GM10248 (cell line): ENCODE results near the gene DCANP1.

Experiments used
- CTCF ChIA-PET: fragments of 300-600 bp; sonication (Branson Sonifier 250); formaldehyde crosslinking; extraction: SDS; loops from one replicate; lab custom pipeline; 2021; ENCODE audit warnings: antibody characterized with exemption; lab: Yijun Ruan, JAX
- POLR2A ChIA-PET: fragments of 350-650 bp; sonication (Branson Sonifier 250); formaldehyde crosslinking; extraction: SDS; loops from one replicate; lab custom pipeline; 2020; ENCODE audit warnings: antibody characterized with exemption; lab: Yijun Ruan, JAX
- DNase-seq: peaks from one replicate; pipeline ENCODE4 v3.0.0; 2012; ENCODE audit errors: extremely low spot score
- TF ChIP-seq, protein P1 (sequence below): IDR thresholded peaks from 2 replicates; pipeline ENCODE4 v1.5.1; 2012; ENCODE audit warnings: mild to moderate bottlenecking, low read depth; ENCODE audit errors: extremely low read depth, missing control alignments, control extremely low read depth

The DCANP1 gene

DNA sequence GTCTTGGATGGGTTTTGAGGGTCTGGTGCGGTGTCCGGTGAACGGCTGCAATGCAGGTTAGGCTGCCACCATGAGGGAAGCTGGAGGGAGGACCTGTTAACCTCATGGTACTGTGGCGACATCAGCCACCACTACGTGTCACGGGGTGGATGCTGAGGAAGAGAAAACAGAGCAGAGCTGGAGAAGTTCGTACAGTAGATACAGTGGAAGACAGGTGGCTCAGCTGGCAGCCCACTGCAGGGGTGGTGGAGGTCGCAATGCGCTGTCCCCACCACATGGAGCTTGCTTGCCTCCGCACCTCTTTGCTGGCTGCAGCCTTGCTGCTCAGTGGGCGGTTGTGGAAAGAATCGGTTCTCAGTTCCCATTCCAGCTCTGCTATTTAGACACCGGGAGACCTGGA, 2.8 kb downstream of the DCANP1 start:
- ChIA-PET CTCF (interaction anchor here (1.6 to 7.5 kb wide), 3 partner anchors 13 to 21 kb away, joined by 4 to 75 read pairs (median 5); no protein-coding TSS in a partner anchor), POLR2A (no interaction called here)
- TF ChIP-seq, protein P1, sequence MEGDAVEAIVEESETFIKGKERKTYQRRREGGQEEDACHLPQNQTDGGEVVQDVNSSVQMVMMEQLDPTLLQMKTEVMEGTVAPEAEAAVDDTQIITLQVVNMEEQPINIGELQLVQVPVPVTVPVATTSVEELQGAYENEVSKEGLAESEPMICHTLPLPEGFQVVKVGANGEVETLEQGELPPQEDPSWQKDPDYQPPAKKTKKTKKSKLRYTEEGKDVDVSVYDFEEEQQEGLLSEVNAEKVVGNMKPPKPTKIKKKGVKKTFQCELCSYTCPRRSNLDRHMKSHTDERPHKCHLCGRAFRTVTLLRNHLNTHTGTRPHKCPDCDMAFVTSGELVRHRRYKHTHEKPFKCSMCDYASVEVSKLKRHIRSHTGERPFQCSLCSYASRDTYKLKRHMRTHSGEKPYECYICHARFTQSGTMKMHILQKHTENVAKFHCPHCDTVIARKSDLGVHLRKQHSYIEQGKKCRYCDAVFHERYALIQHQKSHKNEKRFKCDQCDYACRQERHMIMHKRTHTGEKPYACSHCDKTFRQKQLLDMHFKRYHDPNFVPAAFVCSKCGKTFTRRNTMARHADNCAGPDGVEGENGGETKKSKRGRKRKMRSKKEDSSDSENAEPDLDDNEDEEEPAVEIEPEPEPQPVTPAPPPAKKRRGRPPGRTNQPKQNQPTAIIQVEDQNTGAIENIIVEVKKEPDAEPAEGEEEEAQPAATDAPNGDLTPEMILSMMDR, result no peak
- no peak for DNase-seq

DNA sequence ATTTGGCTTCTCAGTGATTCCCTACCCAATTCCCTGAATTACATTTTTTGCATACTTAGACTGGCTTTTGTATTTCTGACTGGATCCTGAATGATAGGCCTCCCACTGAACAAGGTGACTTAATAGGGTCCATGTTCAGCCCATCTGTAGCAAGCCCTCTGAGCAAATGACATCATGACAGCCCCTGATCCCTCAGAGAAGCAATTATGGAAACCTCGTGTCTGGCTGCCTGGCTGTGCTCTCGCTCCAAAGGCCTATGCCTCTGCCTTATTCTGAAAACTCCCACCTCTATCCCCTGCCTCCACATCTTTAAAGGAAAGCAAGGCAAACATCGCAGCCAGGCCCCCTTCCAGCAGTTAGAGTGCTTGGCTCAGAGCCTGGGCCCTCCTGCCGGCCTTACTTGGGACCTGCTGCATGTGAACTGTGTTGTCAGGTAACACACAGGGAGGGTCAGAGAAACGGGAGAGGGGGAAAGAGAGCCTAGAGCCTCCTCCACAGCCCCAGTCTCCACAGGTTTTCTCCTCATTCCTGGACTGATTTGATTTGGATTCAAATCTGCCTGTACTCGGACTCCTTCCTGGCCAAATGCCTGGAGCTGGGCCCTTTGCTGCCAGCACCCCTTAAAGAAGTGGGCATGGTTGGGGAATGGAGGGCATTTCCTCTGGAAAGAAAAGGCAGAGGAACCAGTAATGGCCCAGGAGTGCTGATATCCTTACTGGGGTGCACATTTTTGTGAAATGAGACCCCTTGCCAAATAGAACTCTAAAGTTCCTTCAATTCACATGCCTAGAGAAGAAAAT, 3.8 kb downstream of the DCANP1 start:
- DNase-seq, result no peak
- ChIA-PET POLR2A (no interaction called here), CTCF (interaction anchor here (2.1 to 8.2 kb wide), 3 partner anchors 13 to 17 kb away, joined by 5 to 75 read pairs (median 70); no protein-coding TSS in a partner anchor)
- TF ChIP-seq, protein P1, result no peak

DNA sequence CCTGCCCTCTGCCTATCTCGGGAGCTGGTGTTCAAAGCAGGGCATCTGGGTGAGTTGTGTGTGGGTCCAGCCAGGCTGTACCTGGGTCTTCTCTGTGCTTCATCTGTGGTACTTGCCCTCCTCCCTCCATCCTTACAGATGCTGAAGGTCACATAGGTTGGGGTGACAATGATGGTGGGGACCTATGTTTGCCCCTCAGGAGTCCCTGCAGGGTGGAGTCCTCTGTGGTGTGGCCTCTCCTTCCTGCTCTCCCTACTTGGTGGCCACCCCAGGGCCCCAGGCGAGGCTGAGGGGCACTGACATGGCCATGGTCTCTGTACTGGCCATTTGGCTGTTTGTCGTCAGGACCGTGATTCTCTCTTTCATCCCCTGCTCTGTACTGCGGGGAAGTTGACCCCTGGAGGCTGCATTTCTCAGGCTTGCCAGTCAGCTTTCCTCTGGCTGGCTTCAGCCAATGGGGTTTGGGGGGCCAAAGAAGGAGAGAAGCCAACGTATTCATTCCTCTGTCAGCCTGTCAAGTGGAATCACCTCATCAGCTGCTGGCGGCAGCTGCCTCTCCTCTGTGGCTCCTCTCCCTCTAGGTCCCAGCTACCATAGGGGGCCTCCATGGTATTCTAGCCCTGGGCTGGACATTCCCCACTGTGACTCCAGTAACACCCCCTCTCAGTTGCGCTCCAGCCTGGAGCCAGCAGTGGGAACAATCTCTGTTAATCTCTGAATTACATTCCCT, 4.6 kb downstream of the DCANP1 start:
- CTCF ChIA-PET, result interaction anchor here (2.1 to 9.2 kb wide), 3 partner anchors 14 to 17 kb away, joined by 5 to 85 read pairs (median 70); no protein-coding TSS in a partner anchor
- TF ChIP-seq, protein P1, result no peak
- POLR2A ChIA-PET, result no interaction called here
- DNase-seq, result no peak

DNA sequence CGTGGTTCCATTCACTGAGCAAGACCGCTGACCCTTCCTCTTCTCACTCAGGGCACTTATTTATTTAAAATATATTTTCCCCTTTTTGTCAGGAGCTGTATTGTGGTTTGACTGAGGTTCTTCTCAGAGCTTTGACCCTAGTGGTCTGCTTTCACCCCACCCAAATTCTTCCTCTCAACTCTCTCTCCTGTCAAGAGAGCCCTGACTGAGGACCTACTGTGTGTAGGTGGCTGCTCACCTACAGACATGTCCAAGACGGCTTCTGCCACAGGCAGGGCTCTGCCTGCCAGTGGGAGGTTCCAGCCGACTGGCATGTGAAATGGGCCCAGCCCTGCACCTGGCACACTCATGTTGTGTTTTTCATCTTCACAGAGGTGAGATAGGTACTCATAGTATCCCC, 5.2 kb downstream of the DCANP1 start:
- CTCF ChIA-PET, result interaction anchor here (8.2 to 9.2 kb wide), 2 partner anchors 15 to 16 kb away, joined by 70 to 85 read pairs; no protein-coding TSS in a partner anchor
- POLR2A ChIA-PET, result no interaction called here
- no peak for DNase-seq
- TF ChIP-seq, protein P1, result no peak

DNA sequence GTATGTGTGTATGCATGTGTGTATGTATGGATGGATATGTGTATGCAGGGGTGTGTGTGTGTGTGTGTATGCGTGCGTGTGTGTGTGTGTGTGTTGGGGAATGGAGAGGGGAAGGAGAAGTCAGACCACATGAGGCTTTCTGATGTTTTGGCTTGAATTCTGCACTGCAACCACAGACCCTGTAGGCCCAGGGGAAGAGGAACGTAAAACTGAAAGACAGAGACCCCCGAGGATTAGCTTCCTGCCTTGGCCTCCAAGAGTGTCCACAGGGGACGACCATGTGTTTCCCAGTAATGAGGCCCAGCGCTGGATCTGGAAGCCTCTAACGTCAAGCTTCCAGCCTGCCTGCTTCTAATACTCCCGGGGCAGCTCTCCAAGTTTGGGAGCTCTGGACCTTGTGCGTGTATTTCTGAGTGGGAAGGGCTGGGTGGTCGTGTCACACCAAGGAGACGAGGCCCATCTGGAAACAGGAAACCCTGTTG, 5.8 kb downstream of the DCANP1 start:
- CTCF ChIA-PET, result interaction anchor here (0.8 to 9.2 kb wide), 3 partner anchors 15 to 111 kb away, joined by 3 to 85 read pairs (median 70); no protein-coding TSS in a partner anchor
- POLR2A ChIA-PET, result no interaction called here
- TF ChIP-seq, protein P1, result no peak
- DNase-seq, result no peak

DNA sequence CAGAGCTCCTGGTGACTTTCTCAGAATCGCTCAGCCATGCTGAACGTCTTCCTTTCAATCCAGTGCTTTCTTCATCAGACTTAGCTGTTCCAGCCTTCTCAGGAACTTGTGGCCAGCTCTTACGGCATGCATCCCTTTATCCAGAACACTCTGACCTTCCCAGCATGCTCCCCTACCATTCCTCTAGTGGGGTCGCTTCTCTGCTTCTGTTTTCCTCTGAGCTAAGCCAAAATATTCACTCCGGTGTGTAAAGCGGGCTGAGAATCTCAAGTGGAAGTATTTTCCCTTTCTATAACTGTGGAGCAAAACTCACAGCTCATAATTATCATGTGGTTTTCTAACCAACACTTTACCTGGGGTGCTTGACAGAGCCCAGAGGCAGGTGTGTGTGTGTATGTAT, 6.2 kb downstream of the DCANP1 start:
- TF ChIP-seq, protein P1, result no peak
- DNase-seq, result no peak
- POLR2A ChIA-PET, result no interaction called here
- CTCF ChIA-PET, result interaction anchor here (0.8 to 9.2 kb wide), 4 partner anchors 15 to 111 kb away, joined by 3 to 85 read pairs (median 37); no protein-coding TSS in a partner anchor
